ENCODE results near the gene DNAH9.
A peak's percentile ranks its signal among the peaks of the same experiment; 100 is the strongest.

The DNAH9 gene

GRCh38 chr17:11986942-11987329, 388.7 kb downstream of the DNAH9 start:
- DNase-seq (ENCODE audit: extremely low read depth, low read depth) = no peak
- TF ChIP-seq CTCF (IDR thresholded peaks at IDR 0.05; ENCODE audit: low read depth, low read length) = peak; percentile 50

GRCh38 chr17:11990363-11990983, 392.2 kb downstream of the DNAH9 start:
- TF ChIP-seq CTCF (IDR thresholded peaks at IDR 0.05; ENCODE audit: low read depth, low read length) = no peak
- no peak for DNase-seq (ENCODE audit: extremely low read depth, low read depth)

- TF ChIP-seq CTCF (IDR thresholded peaks at IDR 0.05; ENCODE audit: low read depth, low read length) = no peak
- no peak for DNase-seq (ENCODE audit: extremely low read depth, low read depth)
These were observed 393.2 kb downstream of the DNAH9 start for GRCh38 chr17:11991461-11991860.

GRCh38 chr17:11996722-11997146, 398.5 kb downstream of the DNAH9 start:
- no peak for DNase-seq (ENCODE audit: extremely low read depth, low read depth)

GRCh38 chr17:11997147-11997971, 399.1 kb downstream of the DNAH9 start, which contains the start of gene ZNF18:
ZNF18 (minus strand) TSS chr17:11997475; CDS start chr17:11992829, 4,646 bp downstream.
- DNase-seq (ENCODE audit: extremely low read depth, low read depth) = peak; percentile 82
- no peak for TF ChIP-seq CTCF (IDR thresholded peaks at IDR 0.05; ENCODE audit: low read depth, low read length)

More at GRCh38 chr17:11996722-11997146, 398.5 kb downstream of the DNAH9 start:
- no peak for TF ChIP-seq CTCF (IDR thresholded peaks at IDR 0.05; ENCODE audit: low read depth, low read length)

- no peak for DNase-seq (ENCODE audit: extremely low read depth, low read depth)
- TF ChIP-seq CTCF (IDR thresholded peaks at IDR 0.05; ENCODE audit: low read depth, low read length) = no peak
These were observed 399.6 kb downstream of the DNAH9 start for GRCh38 chr17:11997972-11998233.

GRCh38 chr17:11999696-12000095, 401.4 kb downstream of the DNAH9 start:
- no peak for TF ChIP-seq CTCF (IDR thresholded peaks at IDR 0.05; ENCODE audit: low read depth, low read length)
- DNase-seq (ENCODE audit: extremely low read depth, low read depth) = no peak

Measured in AG09319 (cell line).